Measurements from ENCODE around the gene CEP63. TPM values are rescaled to one million over a fixed set of nuclear protein-coding genes. Genes with fewer than 3 reads are reported as not detected.

CEP63 gene
- total and polyA plus RNA-seq, 2 of the 8 experiments (the other 6 are each of a cell fraction or from before 2014, with no cell fraction given), result 5.3 to 18.2 TPM

DNA sequence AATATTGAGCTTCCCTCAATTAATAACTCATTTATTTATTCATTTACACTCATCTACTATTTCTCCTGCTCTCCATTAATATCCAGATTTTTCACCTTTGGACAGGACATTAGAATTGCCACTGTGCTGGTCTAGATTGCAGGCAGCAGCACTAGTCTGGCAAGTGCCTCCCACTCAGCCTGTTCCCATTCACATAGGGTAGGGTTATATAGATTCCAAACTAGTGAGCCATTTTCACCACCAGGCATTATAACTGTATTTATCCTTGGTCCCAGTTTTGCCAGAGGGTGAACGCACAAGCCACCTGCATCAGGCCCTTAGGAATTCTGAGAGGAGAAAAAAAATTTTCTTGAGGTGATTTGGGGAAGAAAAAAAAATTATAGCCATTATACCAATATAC lies 44.5 kb upstream of the CEP63 start:
- no peaks in the 10 kb centered on the region for H3K79me2 ChIP-seq (ENCODE audit: control insufficient read depth in 1 of 2, insufficient read depth in 2 of 2, low read length in 2 of 2)
- no peak overlapping the region for H3K4ac ChIP-seq (replicated peaks; ENCODE audit: insufficient read length, low read depth, low read length)
- no peak overlapping the region for H3K9ac ChIP-seq (replicated peaks in 1 of 4; ENCODE audit: extremely low read depth in 1 of 4, low read depth in 3 of 4, low read length in 3 of 4)
- H2BK5ac ChIP-seq (ENCODE audit: low read depth, low read length), result no peak overlapping the region
- no peak overlapping the region for H4K8ac ChIP-seq (ENCODE audit: extremely low read depth, insufficient read depth, low read length)
- no peak overlapping the region for H3K4me3 ChIP-seq (ENCODE audit: extremely low read depth in 1 of 4, insufficient read depth in 2 of 4, low read depth in 3 of 4, low read length in 4 of 4)
- no peak overlapping the region for H3K4me2 ChIP-seq (ENCODE audit: insufficient read depth in 1 of 2, low read depth in 2 of 2, low read length in 2 of 2)
- CTCF ChIA-PET (ENCODE audit: partially characterized antibody), result interaction anchor here (0.9 to 2.1 kb wide), 6 partner anchors 8 to 133 kb away, joined by 3 to 9 read pairs (median 4); no protein-coding TSS in a partner anchor
- no peak overlapping the region for H2AFZ ChIP-seq (ENCODE audit: low read length)
- H3K56ac ChIP-seq (replicated peaks; ENCODE audit: insufficient read length, low read depth, low read length), result no peak overlapping the region
- no peak overlapping the region for H4K91ac ChIP-seq (replicated peaks; ENCODE audit: insufficient read length, low read length)
- FAIRE-seq (no peak), DNase-seq (ENCODE audit: low read depth in 1 of 2, low spot score in 2 of 2) (no peak)
- H3K23ac ChIP-seq (ENCODE audit: insufficient read length), result no peak overlapping the region
- H2BK12ac ChIP-seq (ENCODE audit: low read depth, low read length), result no peak overlapping the region
- no peaks in the 10 kb centered on the region for H3K79me1 ChIP-seq (ENCODE audit: low read depth, low read length)
- 100% methylated on average over 1 of the region's 1 CpG; no CpG with 5 or more reads in 1 of the 2 experiments for WGBS, 2 experiments (ENCODE audit: extremely low coverage in 1 of 2, insufficient coverage in 1 of 2, insufficient read length in 1 of 2, insufficient replicate concordance in 2 of 2, low coverage in 1 of 2, low lambda C conversion rate in 2 of 2, missing lambda C conversion rate in 1 of 2)
- H3K27me3 ChIP-seq (replicated peaks in 1 of 4; ENCODE audit: control insufficient read depth in 3 of 4, extremely low read depth in 1 of 4, insufficient read depth in 3 of 4, low read length in 3 of 4), result no peaks in the 10 kb centered on the region
- H2BK15ac ChIP-seq (ENCODE audit: low read length), result no peak overlapping the region
- H3K4me1 ChIP-seq (replicated peaks in 1 of 4; ENCODE audit: control insufficient read depth in 3 of 4, insufficient read depth in 4 of 4, low read length in 3 of 4), result no peaks in the 10 kb centered on the region
- no peaks in the 10 kb centered on the region for H3K9me3 ChIP-seq (ENCODE audit: insufficient read depth in 2 of 2, low read depth in 1 of 2, low read length in 1 of 2)
- H4K5ac ChIP-seq (ENCODE audit: insufficient read length, low read depth, low read length), result no peak overlapping the region
- no peak overlapping the region for H2BK120ac ChIP-seq (replicated peaks; ENCODE audit: low read depth, low read length)
- no peaks in the 10 kb centered on the region for H3K36me3 ChIP-seq (ENCODE audit: control insufficient read depth in 2 of 4, insufficient read depth in 4 of 4, low read length in 3 of 4)
- no peak overlapping the region for H2AK5ac ChIP-seq (ENCODE audit: low read depth, low read length)
- H3K18ac ChIP-seq (ENCODE audit: extremely low read depth, low read length), result no peak overlapping the region
- no peak overlapping the region for H2BK20ac ChIP-seq (ENCODE audit: low read length)
- POLR2A ChIA-PET (ENCODE audit: partially characterized antibody), result interaction anchor here (0.7 kb wide), 1 partner anchor 76 kb away, joined by 3 read pairs; no protein-coding TSS in a partner anchor
- H3K23me2 ChIP-seq (ENCODE audit: low read depth, low read length), result no peaks in the 10 kb centered on the region
- H4K20me1 ChIP-seq (replicated peaks in 1 of 2; ENCODE audit: control insufficient read depth in 1 of 2, insufficient read depth in 2 of 2, low read length in 2 of 2), result no peaks in the 10 kb centered on the region
- no peak overlapping the region for H3K14ac ChIP-seq (ENCODE audit: insufficient read length)
- no peak overlapping the region for H3K27ac ChIP-seq (ENCODE audit: low read depth, low read length)
- no peak for TF ChIP-seq FOSL1 (IDR thresholded peaks at IDR 0.05; ENCODE audit: insufficient read depth, low read depth, low read length)
- no peak for TF ChIP-seq TAF7 (optimal IDR thresholded peaks at IDR 0.05; ENCODE audit: borderline replicate concordance, low read depth, low read length)
- TF ChIP-seq SUZ12 (IDR thresholded peaks at IDR 0.05; ENCODE audit: low read length), result no peak
- no peak for TF ChIP-seq EP300 (IDR thresholded peaks at IDR 0.05; ENCODE audit: borderline replicate concordance in 1 of 2, low read depth in 2 of 2, low read length in 2 of 2)
- no peak for TF ChIP-seq HDAC6 (IDR thresholded peaks at IDR 0.05; ENCODE audit: low read depth, low read length)
- no peak for TF ChIP-seq ASH2L (IDR thresholded peaks at IDR 0.05; ENCODE audit: low read length)
- no peak for TF ChIP-seq SAP30 (IDR thresholded peaks at IDR 0.05; ENCODE audit: insufficient read depth, insufficient replicate concordance, low read length)
- TF ChIP-seq CREB1 (IDR thresholded peaks at IDR 0.05), result no peak
- no peak for TF ChIP-seq NANOG (IDR thresholded peaks at IDR 0.05; ENCODE audit: insufficient read depth, low read depth, low read length, poor library complexity, severe bottlenecking)
- TF ChIP-seq TCF12 (IDR thresholded peaks at IDR 0.05; ENCODE audit: low read depth, low read length), result no peak
- no peak for TF ChIP-seq SP2 (IDR thresholded peaks at IDR 0.05; ENCODE audit: low read length)
- TF ChIP-seq MAFK (IDR thresholded peaks at IDR 0.05; ENCODE audit: low read depth, low read length), result no peak
- TF ChIP-seq, protein P1, sequence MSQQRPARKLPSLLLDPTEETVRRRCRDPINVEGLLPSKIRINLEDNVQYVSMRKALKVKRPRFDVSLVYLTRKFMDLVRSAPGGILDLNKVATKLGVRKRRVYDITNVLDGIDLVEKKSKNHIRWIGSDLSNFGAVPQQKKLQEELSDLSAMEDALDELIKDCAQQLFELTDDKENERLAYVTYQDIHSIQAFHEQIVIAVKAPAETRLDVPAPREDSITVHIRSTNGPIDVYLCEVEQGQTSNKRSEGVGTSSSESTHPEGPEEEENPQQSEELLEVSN (IDR thresholded peaks at IDR 0.05), result no peak
- no peak for TF ChIP-seq KDM4A (IDR thresholded peaks at IDR 0.05; ENCODE audit: low read depth, low read length, severe bottlenecking)

All from H1 (cell line).